Ovary (tissue), 9 donors: ENCODE results near the gene SELENOT. TPM values are rescaled to one million over a fixed set of nuclear protein-coding genes. Genes with fewer than 3 reads are reported as not detected.

Experiments used
- DNase-seq, 5 donors: peaks; one replicate each; pipeline ENCODE4 v3.0.0-alpha.2; 2019 to 2020
- H3K27ac ChIP-seq, 2 donors: fragments of 200-600 bp; one replicate each; pipeline versions ENCODE4 v1.5.1 to v1.8.0; 2019 to 2022
- H3K27me3 ChIP-seq: fragments of 200-600 bp; one replicate; pipeline ENCODE4 v1.8.0; 2022
- H3K36me3 ChIP-seq: fragments of 200-600 bp; sonication (generic); one replicate; pipeline ENCODE4 v1.5.1; 2019
- H3K4me1 ChIP-seq: one replicate; pipeline ENCODE4 v1.8.1; 2013; ENCODE audit warnings: mild to moderate bottlenecking, moderate library complexity; ENCODE audit not compliant: insufficient read depth
- H3K4me3 ChIP-seq: fragments of 200-600 bp; sonication (generic); one replicate; pipeline ENCODE4 v1.5.1; 2017
- H3K9me3 ChIP-seq, 2 donors: fragments of 200-600 bp in 1 of 2; sonication (generic) in 1 of 2; one replicate each; pipeline versions ENCODE4 v1.5.1 to v1.8.1; 2013 to 2019; ENCODE audit warnings: mild to moderate bottlenecking in 1 of 2, moderate library complexity in 1 of 2
- EP300 ChIP-seq: sonication (generic); formaldehyde crosslinking; IDR thresholded peaks from one replicate; pipeline ENCODE4 v1.6.1; 2017; ENCODE audit warnings: antibody characterized with exemption
- POLR2A ChIP-seq: fragments of 450-650 bp; IDR thresholded peaks from one replicate; pipeline ENCODE4 v1.6.1; 2017; ENCODE audit warnings: antibody characterized with exemption, mild to moderate bottlenecking, moderate library complexity
- WGBS, 3 donors: extraction: QIAGEN DNeasy Blood & Tissue Kit in 1 of 3; methylation state at CpG; one replicate each; pipeline versions ENCODE4 v1.1.5 to v1.1.7; 2013 to 2017; 5-methylcytosine and 5-hydroxymethylcytosine counted together
- intact Hi-C, 4 donors: fragments of 100-400 bp; cut with DNase I; formaldehyde crosslinking; loops; one replicate each; pipeline versions ENCODE4 v1.11.0 to v1.15.1; 2022 to 2023
- polyA plus RNA-seq, 2 donors: library from polyadenylated mRNA; stranded (reverse); fragments of 200-250 nt in 1 of 2; fragments of 350-450 nt in 1 of 2; fragmentation: Illumina TruSeq in 1 of 2; extraction: RNeasy Lipid Tissue Mini Kit (QIAGEN cat#74804) in 1 of 2; gene quantifications; one replicate each; pipeline ENCODE4 v1.2.3, GENCODE V29; 2013 to 2014
- total RNA-seq, 7 donors: library from RNA; depleted of rRNA in 2 of 7; stranded (reverse); fragments of >200 nt in 2 of 7; fragmentation: NEBNext Ultra II Directional in 3 of 7; extraction: Animal tissue kit (Norgen Biotek cat#: 25700) in 3 of 7; gene quantifications; one replicate each; pipeline versions ENCODE4 v1.1.0 to v1.2.4, GENCODE V29; 2016 to 2023
- TF ChIP-seq, protein P1 (sequence below), 3 donors: fragments of 450-650 bp in 2 of 3; fragments of 200-600 bp in 1 of 3; IDR thresholded peaks; one replicate each; pipeline versions ENCODE4 v1.5.1 to v1.8.0; 2016 to 2022; ENCODE audit warnings: antibody characterized with exemption in 3 of 3, mild to moderate bottlenecking in 1 of 3
- donor health status: DM: no; HTN: no; CAD: no; lungs with moderate emphysema.
- donor health status: DM: no; HTN: no; CAD: no.
- donor health status: Bipolar disorder and iron deficiency.
- donor health status: DM: yes; HTN: yes; CAD: no.
- donor health status: DM: no; HTN: no; CAD: no.
- donor health status: DM: yes; HTN: yes; CAD: no.

The SELENOT gene
- total and polyA plus RNA-seq, 9 donors: 43.4 to 98.1 (median 69.1) TPM

DNA sequence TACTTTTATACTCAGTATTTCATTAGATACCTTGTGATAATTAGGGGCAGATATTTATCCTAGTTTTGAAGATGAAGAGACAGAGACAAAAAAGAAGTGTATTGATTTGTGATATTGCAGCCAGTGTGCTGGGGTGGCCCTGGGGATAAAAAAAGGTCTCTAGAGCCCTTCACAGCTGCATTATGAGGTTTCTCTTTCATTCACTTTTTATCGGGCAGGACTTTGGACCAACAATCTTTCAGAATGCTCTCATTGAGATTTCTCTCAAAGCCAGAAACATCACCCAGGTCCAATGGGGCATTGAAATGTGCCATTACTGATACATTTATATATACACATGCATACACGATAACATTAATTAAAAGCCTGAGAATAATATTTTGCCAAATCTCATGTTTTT, 20.5 kb upstream of the SELENOT start:
- no peak for DNase-seq
- TF ChIP-seq, protein P1, sequence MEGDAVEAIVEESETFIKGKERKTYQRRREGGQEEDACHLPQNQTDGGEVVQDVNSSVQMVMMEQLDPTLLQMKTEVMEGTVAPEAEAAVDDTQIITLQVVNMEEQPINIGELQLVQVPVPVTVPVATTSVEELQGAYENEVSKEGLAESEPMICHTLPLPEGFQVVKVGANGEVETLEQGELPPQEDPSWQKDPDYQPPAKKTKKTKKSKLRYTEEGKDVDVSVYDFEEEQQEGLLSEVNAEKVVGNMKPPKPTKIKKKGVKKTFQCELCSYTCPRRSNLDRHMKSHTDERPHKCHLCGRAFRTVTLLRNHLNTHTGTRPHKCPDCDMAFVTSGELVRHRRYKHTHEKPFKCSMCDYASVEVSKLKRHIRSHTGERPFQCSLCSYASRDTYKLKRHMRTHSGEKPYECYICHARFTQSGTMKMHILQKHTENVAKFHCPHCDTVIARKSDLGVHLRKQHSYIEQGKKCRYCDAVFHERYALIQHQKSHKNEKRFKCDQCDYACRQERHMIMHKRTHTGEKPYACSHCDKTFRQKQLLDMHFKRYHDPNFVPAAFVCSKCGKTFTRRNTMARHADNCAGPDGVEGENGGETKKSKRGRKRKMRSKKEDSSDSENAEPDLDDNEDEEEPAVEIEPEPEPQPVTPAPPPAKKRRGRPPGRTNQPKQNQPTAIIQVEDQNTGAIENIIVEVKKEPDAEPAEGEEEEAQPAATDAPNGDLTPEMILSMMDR (IDR thresholded peaks at IDR 0.05): no peak
- TF ChIP-seq POLR2A (no peak), EP300 (no peak)
- no peaks in the 10 kb centered on the region for H3K4me1 ChIP-seq
- H3K9me3 ChIP-seq: no peaks in the 10 kb centered on the region
- intact Hi-C loops: no loop called here
- H3K27me3 ChIP-seq: no peaks in the 10 kb centered on the region
- H3K36me3 ChIP-seq: no peaks in the 10 kb centered on the region
- no peak overlapping the region for H3K27ac ChIP-seq
- H3K4me3 ChIP-seq: no peak overlapping the region
- 87 to 94% (median 90%) methylated on average over 2 of the region's 2 CpGs for WGBS, 3 donors

DNA sequence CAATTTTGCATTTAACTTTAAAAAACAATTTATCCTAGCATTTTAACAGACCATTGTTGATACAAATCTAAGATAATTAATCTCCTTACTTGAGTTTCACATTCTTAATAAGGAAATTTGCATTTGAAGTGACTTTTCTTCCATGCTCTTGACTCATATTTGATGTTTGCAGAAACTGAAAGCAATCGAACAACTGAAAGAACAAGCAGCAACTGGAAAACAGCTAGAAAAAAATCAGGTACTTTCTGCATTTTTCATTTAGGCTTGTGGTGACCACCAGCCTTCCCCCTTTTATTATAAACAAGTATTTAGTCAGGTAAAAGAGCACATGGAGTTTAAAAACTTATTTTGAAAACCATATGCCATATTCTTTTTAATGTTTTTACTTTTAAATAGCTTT, 20.1 kb upstream of the SELENOT start:
- Histone ChIP-seq H3K9me3 (no peaks in the 10 kb centered on the region), H3K36me3 (no peaks in the 10 kb centered on the region), H3K27ac (no peak overlapping the region), H3K4me3 (no peak overlapping the region), H3K4me1 (no peaks in the 10 kb centered on the region), H3K27me3 (no peaks in the 10 kb centered on the region)
- 61 to 84% (median 68%) methylated on average over 1 of the region's 1 CpG for WGBS, 3 donors
- TF ChIP-seq EP300 (no peak), POLR2A (no peak)
- TF ChIP-seq, protein P1 (IDR thresholded peaks at IDR 0.05): no peak
- intact Hi-C loops: no loop called here
- DNase-seq: no peak

DNA sequence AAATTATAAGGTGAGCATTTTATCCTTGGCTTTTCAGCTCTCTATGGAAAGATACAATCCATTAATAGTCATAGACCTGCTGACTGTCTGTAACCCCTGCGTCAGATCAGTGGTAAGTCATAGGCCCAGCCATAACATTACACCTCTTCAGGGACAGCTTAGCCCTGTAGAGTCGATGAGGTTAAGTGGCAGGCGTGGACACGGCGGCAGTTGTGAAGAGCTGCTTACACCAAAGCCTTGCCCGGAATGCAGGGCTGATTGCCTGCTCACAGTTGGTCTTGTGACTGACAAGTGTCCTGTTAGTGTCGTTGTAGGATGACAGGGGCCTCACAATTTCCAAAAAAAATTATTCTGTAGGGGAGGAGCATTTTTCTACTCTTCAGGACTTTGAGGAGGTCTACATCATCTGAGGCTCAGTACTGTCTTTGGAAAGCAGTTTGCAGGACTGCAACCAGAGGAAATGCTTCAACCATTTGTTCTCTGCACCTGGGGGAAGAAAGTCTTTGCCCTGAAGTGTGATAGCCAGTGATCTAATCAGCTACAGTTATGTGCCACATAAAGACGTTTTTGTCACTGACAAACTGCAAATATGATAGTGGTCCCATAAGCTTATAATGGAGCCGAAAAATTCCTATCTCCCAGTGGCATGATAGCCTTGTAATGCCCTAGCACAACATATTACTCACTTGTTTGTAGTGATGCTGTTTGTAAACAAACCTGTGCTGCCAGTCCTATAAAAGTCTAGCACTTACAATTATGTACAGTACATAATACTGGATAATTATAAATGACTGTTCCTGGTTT, 14.9 kb upstream of the SELENOT start:
- Histone ChIP-seq H3K27me3 (no peaks in the 10 kb centered on the region), H3K36me3 (no peaks in the 10 kb centered on the region), H3K4me1 (no peaks in the 10 kb centered on the region), H3K27ac (no peak overlapping the region), H3K9me3 (no peaks in the 10 kb centered on the region), H3K4me3 (no peak overlapping the region)
- no peak for DNase-seq
- intact Hi-C loops: no loop called here
- WGBS, 3 donors: 66 to 67% (median 66%) methylated on average over 9 of the region's 9 CpGs
- TF ChIP-seq, protein P1 (IDR thresholded peaks at IDR 0.05): no peak
- TF ChIP-seq POLR2A (no peak), EP300 (no peak)

DNA sequence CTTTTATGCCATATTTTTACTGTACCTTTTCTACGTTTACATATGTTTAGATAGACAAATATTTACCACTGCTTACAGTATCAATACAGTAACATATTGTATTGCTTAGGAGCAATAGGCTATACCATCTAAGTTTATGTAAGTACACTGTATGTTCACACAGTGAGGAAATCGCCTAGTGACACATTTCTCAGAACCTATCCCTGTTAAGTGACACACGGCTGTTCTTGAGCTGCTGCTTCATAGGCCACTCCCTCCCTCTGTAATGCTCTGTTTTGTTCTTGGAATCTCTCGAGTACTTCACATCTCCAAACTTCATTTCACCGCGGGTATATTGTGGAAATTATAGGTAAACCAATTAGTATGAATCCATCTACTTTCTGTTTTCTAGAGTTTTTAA, 13.4 kb upstream of the SELENOT start:
- Histone ChIP-seq H3K27me3 (no peaks in the 10 kb centered on the region), H3K9me3 (no peaks in the 10 kb centered on the region), H3K4me1 (no peaks in the 10 kb centered on the region), H3K4me3 (no peak overlapping the region), H3K36me3 (no peaks in the 10 kb centered on the region), H3K27ac (no peak overlapping the region)
- no peak for DNase-seq
- intact Hi-C loops: no loop called here
- whole genome bisulfite sequencing, 3 donors: 68 to 70% (median 69%) methylated on average over 6 of the region's 6 CpGs
- TF ChIP-seq EP300 (no peak), POLR2A (no peak)
- TF ChIP-seq, protein P1 (IDR thresholded peaks at IDR 0.05): no peak
